SHP77 (cell line): Measurements from ENCODE around the gene SSBP2.
"Not testable (repeated sequence)": the region's sequence is repeated elsewhere in the genome, so short reads cannot be mapped to it uniquely, and the experiment has no call there.

Experiments
- DNase-seq, 2 experiments: peaks; one replicate each; lab custom pipeline; 2025; lab: John Stamatoyannopoulos, UW

SSBP2 gene

DNA sequence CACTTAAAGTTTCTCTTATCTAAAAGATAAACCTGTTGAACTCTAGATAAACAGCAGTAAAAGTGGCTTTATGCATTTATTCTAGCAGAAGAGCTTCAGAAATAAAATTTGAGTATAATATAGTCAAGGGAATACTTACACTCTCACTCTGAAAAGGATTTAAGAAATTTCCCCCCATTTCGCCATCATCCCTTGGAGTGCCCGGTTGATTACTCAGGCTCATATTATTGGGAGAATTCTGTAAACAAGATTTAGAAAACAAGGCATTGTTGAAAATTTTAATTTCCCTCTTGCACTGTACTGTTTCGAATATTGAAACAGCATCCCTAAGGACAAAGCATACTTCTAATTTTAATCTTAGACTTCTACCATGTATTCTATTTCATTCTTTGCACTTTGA is 322.5 kb downstream of the SSBP2 start:
- no peak for DNase-seq

DNA sequence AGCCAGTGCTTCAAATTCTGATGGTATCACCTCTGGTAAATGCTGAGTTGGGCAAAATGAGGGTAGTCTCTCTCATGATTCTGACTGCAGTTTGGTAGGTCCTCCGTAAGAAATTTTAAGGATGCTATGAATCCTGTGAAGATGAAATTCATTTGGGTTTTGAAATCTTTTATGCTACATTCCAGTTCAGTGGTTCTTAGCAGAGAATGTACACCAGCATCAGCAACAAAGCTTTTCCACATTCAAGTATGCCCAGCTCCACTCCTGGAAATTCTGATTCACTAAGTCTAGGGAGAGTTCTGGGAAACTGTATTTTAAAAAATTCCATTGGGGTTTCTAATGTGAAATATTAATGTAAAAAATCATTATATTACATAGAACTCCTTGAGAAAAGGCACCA is 323.3 kb downstream of the SSBP2 start:
- no peak for DNase-seq

DNA sequence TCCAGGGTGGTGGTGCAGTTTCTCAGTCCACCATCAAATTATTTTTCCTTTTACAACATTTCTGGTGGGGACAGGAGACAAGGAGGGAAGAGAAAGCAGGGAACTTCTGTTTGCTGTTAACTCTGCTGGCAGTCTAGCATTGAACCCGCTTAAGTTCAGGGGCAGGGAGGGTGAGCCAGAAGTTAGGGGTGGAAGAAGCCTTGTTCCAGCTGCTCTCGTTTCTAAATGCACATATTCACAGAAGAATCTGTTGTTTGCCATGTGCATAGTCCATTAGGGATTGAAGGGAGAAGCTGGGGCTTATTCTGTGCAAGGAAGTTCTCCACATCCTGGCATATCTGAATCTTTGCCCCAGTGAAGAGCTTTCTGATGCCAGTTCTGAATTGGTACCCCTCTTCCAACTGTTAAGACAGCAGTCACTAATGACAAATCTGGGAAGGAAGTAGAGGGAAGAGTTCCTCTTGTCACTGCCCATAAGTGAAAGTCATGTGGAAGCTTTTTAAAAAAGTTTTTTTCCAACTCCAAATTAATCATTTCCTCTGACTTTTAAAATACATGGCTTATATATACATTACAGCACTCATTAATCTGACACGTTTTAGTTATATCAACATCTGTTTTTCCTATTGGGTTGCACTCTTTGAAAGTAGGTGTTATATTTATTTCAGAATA is 324.4 kb downstream of the SSBP2 start:
- no peak for DNase-seq

DNA sequence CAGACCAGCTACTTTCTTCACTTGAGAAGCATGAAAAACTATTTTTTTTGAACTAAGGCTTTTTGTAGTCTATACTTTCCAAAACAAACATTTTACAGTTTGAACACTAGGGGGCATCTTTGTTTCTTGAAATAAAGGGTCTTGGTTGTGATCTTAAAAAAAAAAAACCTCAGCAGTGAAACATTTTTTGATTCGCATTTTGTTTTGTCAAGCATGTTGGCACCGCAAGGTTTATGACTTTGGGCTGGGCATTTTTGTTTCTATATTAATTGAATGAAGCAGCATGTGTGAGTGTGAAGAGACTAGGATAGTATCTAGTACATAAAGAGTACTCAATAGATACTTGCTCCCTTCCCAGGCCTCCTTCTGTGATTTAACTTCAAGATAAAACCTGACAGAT is 325.3 kb downstream of the SSBP2 start:
- peak in 1 of 2 experiments; percentile 29 for DNase-seq

DNA sequence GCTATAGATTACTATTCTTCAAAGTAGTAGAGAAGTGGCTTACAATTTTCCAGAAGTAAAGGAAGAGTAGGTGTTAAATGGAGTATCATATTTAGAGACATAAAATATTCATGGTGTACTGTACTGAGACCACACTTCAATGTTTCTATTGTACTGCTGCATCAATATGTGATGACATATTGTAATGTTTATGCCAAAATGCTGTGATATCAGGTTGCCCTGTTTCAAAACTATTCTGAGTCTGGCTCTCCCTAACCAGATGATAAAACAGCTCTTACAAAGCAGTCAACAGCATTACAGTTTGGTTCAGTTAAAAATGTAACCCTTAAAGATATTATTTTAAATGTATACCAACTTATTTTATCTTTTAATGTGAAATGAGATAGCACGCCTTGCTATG is 326.2 kb downstream of the SSBP2 start:
- no peak for DNase-seq

DNA sequence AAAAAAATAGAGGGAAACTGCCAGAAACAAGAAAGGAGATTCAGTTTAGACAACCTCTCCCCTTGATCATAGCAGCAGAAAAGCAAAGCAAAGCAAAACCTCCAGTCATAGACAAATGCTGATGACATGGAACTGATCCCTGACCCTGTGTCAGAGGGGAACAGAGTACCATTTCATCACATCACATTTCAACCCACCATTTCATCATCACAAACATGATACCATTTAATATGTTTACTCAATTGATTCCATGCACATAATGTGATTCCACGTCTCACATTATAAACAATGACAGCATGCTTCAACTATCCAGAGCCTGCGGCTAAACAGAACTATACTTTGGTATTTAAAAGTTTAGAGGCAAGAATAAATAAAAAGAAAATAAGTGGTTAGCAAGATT is 328.2 kb downstream of the SSBP2 start:
- no peak for DNase-seq

DNA sequence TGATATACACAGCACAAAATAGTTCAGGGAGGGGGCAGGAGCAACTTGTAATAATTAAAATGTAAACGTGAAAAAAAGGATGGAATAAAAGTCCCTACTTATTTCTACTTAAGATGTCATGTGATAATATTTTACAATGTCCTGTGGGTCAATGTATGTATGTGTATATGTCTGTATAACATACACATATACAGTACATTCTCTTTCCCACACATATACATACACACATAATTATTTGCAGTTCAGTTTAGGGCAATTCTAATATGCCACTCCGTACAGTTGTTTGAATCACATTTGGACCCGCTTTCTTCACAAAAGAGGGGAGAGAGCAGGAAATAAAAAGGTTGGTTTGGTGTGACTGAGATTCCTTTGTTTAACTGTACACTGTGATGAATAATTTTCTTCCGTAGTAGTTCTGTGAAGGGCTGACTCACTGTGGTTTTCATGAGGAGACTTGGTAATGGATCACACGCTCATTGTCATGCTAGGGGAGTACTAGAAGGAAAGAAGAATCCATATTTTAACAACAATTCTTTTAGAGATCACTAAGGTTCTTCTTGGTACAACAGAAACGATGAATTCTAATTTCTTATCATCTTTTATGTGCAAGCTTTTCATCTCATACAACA is 330.7 kb downstream of the SSBP2 start:
- no peak for DNase-seq

DNA sequence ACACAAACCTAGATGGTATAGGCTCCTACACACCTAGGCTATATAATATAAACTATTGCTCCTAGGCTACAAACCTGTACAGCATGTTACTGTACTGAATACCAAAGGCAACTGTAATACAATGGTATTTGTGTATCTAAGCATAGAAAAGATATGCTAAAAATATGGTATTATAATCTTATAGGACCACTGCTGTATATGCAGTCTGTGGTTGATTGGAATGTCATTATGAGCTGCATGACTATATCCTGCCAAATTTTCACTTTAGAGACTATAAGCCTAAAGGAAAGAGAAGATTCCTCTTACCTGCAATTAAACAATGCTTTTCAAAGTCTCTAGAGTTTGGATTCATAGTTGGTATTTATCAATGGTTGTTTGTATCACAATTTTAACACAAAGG is 332.3 kb downstream of the SSBP2 start:
- no peak for DNase-seq

DNA sequence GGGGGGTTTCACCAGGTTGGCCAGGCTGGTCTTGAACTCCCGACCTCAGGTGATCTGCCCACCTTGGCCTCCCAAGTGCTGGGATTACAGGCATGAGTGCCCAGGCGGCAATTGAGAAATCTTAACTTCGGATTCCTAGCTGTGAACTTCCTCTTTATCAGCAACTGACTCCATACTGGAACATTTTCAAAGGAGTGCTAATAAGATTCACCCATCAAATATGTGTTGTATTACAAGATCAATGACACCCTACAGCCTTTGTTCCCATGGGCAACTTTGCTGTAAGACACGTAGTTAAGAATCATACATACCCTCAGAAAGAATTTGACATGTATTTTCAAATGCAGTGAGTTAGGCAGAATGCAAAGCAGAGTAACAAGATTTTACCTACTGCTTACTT is 333.8 kb downstream of the SSBP2 start:
- DNase-seq = no peak

DNA sequence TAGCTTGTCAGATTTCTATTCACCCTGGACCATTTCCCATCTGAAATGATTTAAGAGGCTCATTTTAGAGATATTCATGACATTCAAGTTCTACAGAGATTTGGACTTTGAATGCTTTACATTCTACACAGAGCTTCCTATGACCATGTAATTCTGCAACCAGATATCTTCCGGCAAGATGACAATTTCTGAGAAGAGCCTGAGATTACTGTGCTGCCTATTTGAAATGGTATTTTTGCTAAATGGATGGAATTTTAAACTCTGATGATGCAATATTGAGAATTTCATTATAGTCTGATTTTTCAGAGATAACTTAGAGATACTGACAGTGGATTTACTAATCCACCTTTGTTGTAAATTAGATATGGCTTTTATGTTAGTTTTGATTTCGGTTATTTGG is 341.0 kb downstream of the SSBP2 start:
- no peak for DNase-seq

DNA sequence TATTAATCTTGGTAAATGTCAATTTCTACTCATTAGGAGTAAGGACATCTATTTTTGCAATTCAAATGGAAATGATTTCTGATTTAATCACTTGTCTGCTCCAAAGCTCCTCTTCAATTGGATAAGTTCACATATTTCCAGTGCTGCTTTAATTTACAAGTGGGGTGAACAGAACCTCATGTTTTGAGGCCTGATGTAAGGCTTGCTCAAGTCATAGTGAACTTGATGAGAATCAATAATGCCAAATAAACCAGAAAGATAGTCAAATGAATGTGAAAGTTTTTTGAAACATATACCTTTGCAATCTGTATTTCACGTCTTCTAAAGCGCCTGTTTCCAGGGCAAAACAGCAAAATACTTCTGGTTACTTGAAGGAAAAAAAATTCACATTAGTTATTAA is 341.5 kb downstream of the SSBP2 start:
- no peak for DNase-seq

DNA sequence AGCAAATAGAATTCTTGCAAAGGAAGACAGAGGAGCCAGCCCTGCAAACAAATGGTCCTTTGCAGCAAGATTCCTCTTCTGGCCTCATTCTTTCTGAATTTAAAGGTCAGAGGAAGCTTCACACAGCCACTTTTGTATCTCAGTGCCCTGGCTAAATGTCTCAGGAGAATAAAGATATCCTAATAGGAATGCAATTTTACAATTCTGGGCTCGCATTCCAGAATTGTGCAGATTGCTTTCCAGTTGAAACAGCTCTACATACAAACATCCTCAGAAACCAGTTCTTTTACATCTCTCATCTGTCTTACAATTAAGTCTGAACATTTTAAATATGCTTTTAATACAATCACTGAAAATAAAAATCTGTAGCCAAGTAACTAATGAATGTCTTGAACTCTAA is 342.4 kb downstream of the SSBP2 start:
- no peak for DNase-seq

DNA sequence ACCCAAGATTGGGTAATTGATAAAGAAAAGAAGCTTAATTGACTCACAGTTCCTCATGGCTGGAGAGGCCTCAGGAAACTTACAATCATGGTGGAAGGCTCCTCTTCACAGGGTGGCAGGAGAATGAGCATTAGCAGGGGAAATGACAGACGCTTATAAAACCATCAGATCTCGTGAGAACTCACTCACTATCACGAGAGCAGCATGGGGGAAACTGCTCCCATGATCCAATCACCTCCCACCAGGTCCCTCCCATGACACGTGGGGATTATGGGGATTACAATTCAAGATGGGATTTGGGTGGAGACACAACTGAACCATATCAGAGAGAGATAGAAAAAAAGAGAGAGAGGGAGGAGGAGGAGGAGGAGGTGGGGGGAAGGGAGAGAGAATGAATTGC is 343.1 kb downstream of the SSBP2 start:
- DNase-seq = not testable (repeated sequence)

DNA sequence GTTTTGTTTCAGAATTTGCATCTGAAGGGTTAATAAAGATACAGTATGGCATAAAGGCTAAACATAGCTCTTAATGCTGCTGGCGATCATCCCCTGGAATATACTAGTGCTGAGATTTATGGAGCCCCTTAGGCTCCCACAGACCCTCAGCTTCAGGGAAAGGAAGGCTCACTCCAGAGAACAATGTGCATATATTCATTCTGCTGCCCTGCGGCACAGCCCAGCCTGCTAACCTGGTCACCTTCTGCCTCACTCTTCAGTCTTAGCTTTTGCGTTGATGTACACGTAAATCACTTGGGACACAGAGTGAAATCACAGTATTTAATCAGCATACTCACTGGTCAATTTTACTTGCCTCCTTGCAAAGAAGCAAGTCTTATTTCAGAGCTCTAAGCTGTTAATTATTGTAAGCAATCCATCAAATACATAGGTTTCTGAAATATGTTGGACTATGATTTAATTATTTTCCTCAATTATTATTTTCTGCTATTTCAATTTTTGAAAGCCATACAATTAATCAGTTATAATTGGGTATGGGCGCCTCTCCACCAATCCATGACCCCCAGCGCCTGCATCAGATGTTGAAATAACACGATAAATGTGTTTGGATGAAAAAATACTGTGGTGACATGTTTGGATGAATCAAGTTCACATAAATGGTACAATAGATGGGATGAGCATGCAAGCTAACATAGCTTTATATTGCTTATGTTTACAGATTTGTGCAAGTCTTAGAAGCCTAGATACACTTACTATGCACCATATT is 345.6 kb downstream of the SSBP2 start:
- DNase-seq = no peak

DNA sequence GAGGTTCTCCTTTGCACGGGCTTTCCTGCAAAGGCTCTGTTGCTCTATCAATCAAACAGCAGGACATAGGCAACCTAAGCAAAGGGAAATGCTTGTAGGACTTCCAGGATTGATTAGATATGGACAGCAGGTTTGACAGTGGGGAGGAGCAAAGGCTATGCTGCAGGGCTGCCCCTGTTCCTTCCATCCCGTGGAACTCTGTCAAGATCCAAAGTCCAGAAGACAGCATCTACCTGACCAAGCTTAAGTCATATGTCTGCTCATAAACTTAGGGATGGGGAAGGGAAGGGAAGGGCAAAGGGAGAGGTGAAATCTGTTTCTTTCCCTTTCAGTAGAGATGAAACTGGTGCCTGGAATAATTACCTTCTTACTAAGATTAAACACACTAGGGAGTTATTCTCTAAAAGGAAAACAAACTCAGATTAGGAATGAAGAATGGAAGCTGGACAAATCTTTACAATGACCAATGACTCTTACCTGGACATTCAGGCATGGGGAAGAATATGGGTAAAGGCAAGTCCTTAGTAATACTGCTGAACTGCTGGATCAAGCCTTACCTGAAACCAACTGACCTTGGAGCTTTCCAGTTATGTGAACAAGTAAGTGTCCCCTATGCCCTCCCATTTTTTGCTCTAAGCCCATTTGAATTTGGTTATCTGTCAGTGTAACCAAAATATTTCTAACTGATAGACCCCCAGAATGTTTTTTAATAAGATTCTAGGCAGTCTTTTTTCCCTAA is 348.5 kb downstream of the SSBP2 start:
- no peak for DNase-seq

DNA sequence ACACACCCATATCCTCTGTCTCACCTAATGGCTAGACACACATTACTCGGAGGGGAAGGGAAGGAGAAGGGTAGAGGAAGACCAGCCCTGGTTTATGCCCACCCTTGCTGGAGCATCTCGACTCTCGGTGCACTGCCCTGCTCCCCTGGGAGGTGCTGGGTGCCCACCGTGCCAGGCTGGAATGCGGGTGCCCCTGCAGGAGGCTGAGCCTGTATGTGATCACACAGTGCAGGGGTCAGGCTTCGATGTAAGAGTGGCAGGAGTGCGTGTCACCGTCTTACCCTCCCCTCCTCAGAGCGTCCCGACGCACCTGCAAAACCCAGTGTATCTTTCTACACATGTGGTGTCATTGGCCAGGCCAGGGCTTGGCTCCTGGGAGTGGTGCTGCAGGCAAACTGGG is 349.6 kb downstream of the SSBP2 start:
- no peak for DNase-seq

DNA sequence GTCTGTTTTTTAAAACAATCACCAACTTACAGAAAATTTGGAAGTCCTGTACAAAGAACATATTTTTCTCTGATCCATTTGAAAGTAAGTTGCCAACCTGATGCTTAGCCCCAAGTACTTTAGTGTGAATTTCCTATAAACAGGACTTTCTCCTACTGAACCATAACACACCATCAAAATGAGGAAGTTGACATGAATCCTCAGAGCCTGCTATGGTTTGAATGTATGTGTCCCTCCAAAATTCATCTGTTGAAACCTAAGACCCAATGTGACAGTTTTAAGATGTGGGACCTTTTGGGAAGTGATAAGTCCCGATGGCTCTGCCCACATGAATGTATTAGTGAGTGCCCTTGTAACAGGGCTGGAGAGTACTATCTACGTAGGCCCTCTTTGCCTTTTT is 350.5 kb downstream of the SSBP2 start:
- no peak for DNase-seq

DNA sequence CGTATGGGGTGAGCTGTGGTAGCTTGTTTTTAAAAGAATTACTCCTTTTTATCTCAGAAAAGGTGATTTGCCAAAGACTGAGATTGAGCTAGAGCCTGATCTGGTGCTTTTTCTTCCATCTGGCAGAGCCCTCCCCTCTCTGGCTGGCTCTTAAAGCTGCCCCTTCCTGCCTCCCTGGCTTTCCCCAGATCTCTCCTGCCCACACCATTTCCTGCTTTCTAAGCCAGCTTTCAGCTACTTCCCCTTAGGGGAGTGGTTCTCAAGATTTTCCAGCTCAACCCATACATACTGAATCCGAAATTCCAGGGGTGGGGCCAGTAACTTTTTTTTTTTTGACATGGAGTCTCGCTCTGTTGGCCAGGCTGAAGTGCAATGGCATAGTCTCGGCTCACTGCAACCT is 352.2 kb downstream of the SSBP2 start:
- no peak for DNase-seq

DNA sequence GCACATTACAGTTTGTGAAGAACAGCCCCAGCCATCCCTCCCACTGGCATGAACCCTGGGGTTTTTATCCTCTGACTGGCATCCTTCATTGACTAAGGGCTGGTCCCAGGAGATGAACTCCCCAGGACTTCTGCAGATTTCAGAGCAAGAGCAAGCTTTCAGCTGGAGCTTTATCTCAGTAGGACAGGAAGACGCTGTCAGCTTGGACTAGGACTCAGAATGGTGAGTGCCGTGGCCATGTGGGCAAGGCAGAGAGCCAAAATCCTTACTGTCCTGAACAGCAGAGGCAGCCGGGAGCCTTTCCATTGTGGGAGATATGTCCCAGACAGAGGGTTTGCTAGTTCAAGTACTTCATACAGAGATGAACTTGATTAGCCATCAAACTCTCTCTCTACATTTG is 353.7 kb downstream of the SSBP2 start:
- DNase-seq = no peak

DNA sequence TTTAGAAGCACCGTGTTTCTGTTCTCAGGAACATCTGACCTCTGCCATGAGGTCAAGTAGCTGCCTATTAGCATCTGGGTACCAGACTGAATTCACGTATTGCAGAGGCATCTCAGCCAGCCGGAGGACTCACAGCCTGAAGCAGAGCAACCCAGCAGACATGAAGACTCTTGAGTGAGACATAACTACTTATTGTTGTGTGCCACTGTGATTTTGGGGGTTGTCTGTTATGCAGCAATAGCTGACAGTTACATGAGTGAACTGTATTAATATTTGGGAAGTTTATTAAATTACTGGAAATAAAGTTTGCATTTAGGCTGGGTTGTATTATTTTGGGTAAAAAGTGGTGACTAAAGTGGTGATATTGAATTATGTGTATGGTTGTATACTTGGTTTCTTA is 355.6 kb downstream of the SSBP2 start:
- DNase-seq = no peak

DNA sequence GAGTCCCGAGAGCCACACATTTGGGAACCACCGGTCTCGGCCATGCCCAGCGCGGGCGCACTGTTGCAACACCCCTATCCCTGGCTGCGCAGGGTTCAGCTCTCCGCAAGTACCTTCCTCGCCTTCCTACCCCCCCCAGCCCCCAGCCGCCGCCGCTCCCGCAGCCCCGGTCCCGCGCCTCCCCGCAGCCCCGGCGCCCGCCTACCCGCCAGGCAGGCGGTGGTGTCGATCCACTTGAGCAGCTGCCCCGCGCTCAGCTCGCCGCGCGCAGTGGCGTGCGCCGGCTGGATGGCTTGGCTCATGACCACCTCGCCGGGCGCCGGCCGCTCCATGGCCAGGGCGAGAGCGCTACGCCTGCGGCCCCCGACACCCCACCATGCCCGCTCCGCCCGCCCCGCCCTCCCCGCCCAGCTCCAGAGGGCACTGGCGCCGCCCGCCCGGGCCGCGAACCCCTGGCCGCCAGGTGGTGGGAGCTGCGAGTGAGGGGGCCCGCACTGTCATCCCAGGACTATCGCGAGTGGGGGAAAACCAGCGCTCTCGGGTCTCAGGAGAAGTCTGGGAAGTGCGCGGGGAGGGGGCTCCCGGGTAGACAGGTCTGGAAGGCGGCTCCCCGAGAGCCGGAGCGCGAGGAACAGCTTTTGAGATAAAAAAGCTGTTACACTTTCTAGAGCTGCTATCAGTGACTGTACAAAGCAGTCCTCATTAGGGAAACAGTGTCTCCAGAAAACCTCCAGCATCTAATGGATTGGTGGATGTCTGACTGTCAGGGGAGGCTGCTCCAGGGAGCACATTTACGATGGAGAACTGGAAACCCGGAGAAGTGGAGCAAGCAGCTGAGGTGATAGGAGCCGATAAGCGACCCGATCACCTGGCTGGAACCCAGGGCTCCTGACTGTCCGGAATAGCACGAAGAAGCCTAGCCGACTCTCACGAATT is 356.8 kb downstream of the SSBP2 start, which contains the start of gene ACOT12:
ACOT12 (minus strand) TSS at position 352 of the 936 bp plus-strand sequence; CDS start at position 332, 20 bp downstream.
- DNase-seq = no peak

DNA sequence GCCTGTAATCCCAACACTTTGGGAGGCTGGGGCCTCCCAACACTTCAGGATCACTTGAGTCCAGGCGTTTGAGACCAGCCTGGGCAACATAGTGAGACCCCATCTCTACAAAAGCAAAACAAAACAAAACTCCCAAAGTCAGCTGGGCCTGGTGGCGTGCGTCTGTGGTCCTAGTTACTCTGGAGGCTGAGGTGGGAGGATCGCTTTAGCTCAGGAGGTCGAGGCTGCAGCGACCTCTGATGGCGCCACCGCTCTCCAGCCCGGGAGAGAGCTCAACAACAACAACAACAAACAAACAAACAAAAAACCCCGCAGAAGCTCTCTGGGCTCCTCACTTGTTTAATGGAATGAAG is 357.5 kb downstream of the SSBP2 start:
- no peak for DNase-seq
